SJSA1 (cell line): ENCODE results near the gene FBXL17. TPM values are rescaled to one million over a fixed set of nuclear protein-coding genes. Genes with fewer than 3 reads are reported as not detected.
"Not testable (repeated sequence)": the region's sequence is repeated elsewhere in the genome, so short reads cannot be mapped to it uniquely, and the experiment has no call there.

ENCODE experiments used
- DNase-seq, 2 experiments: peaks; one replicate each; pipeline ENCODE4 v3.0.0-alpha.2; 2015 to 2020; ENCODE audit warnings: low spot score in 2 of 2, low read depth in 1 of 2
- H3K27ac ChIP-seq: fragments of 250-450 bp; sonication (Bioruptor Pico); 2 replicates; pipeline ENCODE4 v1.5.1; 2020; ENCODE audit warnings: mild to moderate bottlenecking, moderate library complexity
- H3K27me3 ChIP-seq: fragments of 250-450 bp; sonication (Bioruptor Pico); replicated peaks from 2 replicates; pipeline ENCODE4 v1.5.1; 2020; ENCODE audit warnings: mild to moderate bottlenecking, moderate library complexity
- H3K36me3 ChIP-seq: fragments of 250-450 bp; sonication (Bioruptor Pico); 2 replicates; pipeline ENCODE4 v1.5.1; 2020; ENCODE audit warnings: mild to moderate bottlenecking
- H3K4me1 ChIP-seq: fragments of 250-450 bp; sonication (Bioruptor Pico); replicated peaks from 2 replicates; pipeline ENCODE4 v1.6.1; 2021; ENCODE audit warnings: mild to moderate bottlenecking
- H3K4me3 ChIP-seq: fragments of 250-450 bp; sonication (Bioruptor Pico); 2 replicates; pipeline ENCODE4 v1.5.1; 2020; ENCODE audit warnings: mild to moderate bottlenecking
- H3K9me3 ChIP-seq: fragments of 250-450 bp; sonication (Bioruptor Pico); replicated peaks from 2 replicates; pipeline ENCODE4 v1.5.1; 2020; ENCODE audit warnings: mild to moderate bottlenecking
- total RNA-seq: library from RNA; depleted of rRNA; stranded (reverse); fragments of >200 nt; shearing (Covaris generic); gene quantifications from 2 replicates; pipeline ENCODE4 v1.2.3, GENCODE V29; 2014

The FBXL17 gene
- total RNA-seq, 1 experiment from 2014 or later: 11.5 TPM

DNA sequence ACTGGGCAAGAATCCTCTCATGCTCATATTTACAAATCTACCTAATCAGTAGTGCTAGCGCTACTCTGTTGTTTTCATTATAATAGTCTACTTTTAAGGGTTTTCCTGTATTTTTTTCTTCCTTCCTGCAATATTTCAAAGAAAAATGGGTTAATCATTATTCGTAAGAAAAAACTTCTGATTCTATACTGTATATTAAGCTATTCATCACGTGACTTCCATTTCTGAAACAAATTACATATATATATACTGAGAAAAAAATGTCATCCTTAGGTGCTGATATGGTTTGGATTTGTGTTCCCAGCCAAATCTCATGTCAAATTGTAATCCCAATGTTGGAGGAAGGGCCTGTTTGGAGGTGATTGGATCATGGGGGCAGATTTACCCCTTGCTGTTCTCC lies 197.0 kb downstream of the FBXL17 start:
- H3K27ac ChIP-seq: no peak overlapping the region
- no peak for DNase-seq
- H3K27me3 ChIP-seq: no peaks in the 10 kb centered on the region
- H3K4me3 ChIP-seq: no peak overlapping the region
- H3K9me3 ChIP-seq: no peaks in the 10 kb centered on the region
- H3K36me3 ChIP-seq: no peaks in the 10 kb centered on the region
- no peaks in the 10 kb centered on the region for H3K4me1 ChIP-seq

DNA sequence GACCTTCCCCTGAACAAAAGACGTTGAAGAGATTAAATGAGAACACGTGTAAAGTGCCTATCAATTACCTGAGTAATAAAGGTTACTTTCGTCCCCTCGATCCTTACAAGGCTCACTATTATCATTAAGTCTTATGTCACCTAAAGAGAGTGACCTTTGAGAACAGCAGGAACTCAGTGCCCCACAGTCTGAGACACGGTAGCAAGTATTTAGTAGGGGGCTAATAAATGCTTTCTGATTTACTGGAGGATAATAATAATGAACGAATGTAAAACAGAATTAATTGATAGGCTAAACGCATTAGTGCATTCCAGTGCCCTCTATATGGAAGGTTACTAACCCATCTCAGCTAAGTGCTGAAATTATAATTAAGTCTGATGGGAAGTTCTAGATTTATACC lies 199.9 kb downstream of the FBXL17 start:
- DNase-seq: no peak
- H3K9me3 ChIP-seq: no peaks in the 10 kb centered on the region
- no peaks in the 10 kb centered on the region for H3K4me1 ChIP-seq
- H3K36me3 ChIP-seq: no peaks in the 10 kb centered on the region
- H3K4me3 ChIP-seq: no peak overlapping the region
- no peak overlapping the region for H3K27ac ChIP-seq
- no peaks in the 10 kb centered on the region for H3K27me3 ChIP-seq

- Histone ChIP-seq H3K4me1 (no peaks in the 10 kb centered on the region), H3K27ac (no peak overlapping the region), H3K4me3 (no peak overlapping the region), H3K36me3 (no peaks in the 10 kb centered on the region), H3K27me3 (no peaks in the 10 kb centered on the region), H3K9me3 (no peaks in the 10 kb centered on the region)
- no peak for DNase-seq
Observed at GRCh38 chr5:108174286-108174685, 207.6 kb downstream of the FBXL17 start.

DNA sequence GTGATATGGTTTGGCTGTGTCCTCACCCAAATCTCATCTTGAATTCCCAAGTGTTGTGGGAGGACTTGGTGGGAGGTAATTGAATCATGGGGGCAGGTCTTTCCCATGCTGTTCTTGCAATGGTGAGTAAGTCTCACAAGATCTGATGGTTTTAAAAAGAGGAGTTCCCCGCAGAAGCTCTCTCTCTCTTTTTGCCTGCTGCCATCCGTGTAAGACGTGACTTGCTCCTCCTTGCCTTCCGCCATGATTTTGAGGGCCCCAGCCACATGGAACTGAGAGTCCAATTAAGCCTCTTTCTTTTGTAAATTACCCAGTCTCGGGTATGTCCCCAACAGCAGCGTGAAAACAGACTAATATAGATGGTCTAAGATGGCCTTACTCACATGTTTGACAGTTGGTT lies 210.1 kb downstream of the FBXL17 start:
- no peak for DNase-seq
- no peak overlapping the region for H3K4me3 ChIP-seq
- no peaks in the 10 kb centered on the region for H3K36me3 ChIP-seq
- no peaks in the 10 kb centered on the region for H3K4me1 ChIP-seq
- no peaks in the 10 kb centered on the region for H3K9me3 ChIP-seq
- H3K27me3 ChIP-seq: no peaks in the 10 kb centered on the region
- no peak overlapping the region for H3K27ac ChIP-seq

- H3K4me3 ChIP-seq: no peak overlapping the region
- DNase-seq: no peak
- no peaks in the 10 kb centered on the region for H3K27me3 ChIP-seq
- H3K36me3 ChIP-seq: no peaks in the 10 kb centered on the region
- H3K4me1 ChIP-seq: no peaks in the 10 kb centered on the region
- no peak overlapping the region for H3K27ac ChIP-seq
- H3K9me3 ChIP-seq: no peaks in the 10 kb centered on the region
Observed at GRCh38 chr5:108168915-108169314, 213.0 kb downstream of the FBXL17 start.

GRCh38 chr5:108167174-108167573 lies 214.7 kb downstream of the FBXL17 start:
- H3K36me3 ChIP-seq: no peaks in the 10 kb centered on the region
- no peaks in the 10 kb centered on the region for H3K9me3 ChIP-seq
- no peaks in the 10 kb centered on the region for H3K27me3 ChIP-seq
- H3K27ac ChIP-seq: no peak overlapping the region
- no peak for DNase-seq
- H3K4me3 ChIP-seq: no peak overlapping the region
- H3K4me1 ChIP-seq: no peaks in the 10 kb centered on the region

- H3K9me3 ChIP-seq: no peaks in the 10 kb centered on the region
- H3K4me3 ChIP-seq: no peak overlapping the region
- no peak overlapping the region for H3K27ac ChIP-seq
- DNase-seq: no peak
- H3K27me3 ChIP-seq: no peaks in the 10 kb centered on the region
- H3K4me1 ChIP-seq: no peaks in the 10 kb centered on the region
- H3K36me3 ChIP-seq: no peaks in the 10 kb centered on the region
Observed at GRCh38 chr5:108164574-108164973, 217.3 kb downstream of the FBXL17 start.

DNA sequence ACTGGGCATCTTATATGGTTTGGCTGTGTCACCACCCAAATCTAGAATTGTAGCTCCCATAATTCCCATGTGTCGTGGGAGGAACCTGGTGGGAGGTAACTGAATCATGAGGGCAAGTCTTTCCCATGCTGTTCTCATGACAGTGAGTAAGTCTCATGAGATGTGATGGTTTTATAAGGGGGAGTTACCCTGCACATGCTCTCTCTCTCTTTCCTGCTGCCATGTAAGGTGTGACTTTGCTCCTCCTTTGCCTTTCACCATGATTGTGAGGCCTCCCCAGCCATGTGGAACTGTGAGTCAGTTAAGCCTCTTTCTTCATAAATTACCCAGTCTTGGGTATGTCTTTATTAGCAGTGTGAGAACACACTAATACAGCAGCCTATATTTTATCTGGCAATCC lies 229.0 kb downstream of the FBXL17 start:
- not testable (repeated sequence) for H3K27me3 ChIP-seq, H3K4me3 ChIP-seq, H3K27ac ChIP-seq, H3K36me3 ChIP-seq, H3K4me1 ChIP-seq, DNase-seq, H3K9me3 ChIP-seq

DNA sequence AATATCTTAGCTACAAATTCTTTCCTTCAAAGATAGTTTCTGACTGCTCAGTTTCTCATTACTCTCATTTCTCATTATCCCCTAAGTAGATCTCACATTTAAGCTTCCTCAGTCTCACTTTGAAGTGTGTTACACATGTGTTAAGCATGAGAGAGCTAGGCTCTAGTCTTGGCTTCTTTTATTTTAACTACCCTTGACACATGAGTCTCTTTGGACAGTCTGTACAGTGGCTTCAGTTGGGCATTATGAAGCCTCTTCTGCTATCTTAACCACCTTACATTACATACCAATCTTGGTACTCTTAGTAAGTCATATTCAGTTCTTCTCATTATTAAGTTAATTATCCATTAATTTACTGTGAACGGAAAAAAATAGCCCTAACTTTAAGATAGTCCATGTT lies 232.5 kb downstream of the FBXL17 start:
- H3K4me3 ChIP-seq: no peak overlapping the region
- H3K27ac ChIP-seq: no peak overlapping the region
- H3K4me1 ChIP-seq: no peaks in the 10 kb centered on the region
- no peaks in the 10 kb centered on the region for H3K36me3 ChIP-seq
- H3K9me3 ChIP-seq: no peaks in the 10 kb centered on the region
- no peak for DNase-seq
- no peaks in the 10 kb centered on the region for H3K27me3 ChIP-seq

- Histone ChIP-seq H3K4me3 (no peak overlapping the region), H3K9me3 (no peaks in the 10 kb centered on the region), H3K27ac (no peak overlapping the region), H3K4me1 (no peaks in the 10 kb centered on the region), H3K36me3 (no peaks in the 10 kb centered on the region), H3K27me3 (no peaks in the 10 kb centered on the region)
- peak in 1 of 2 experiments; percentile 9 for DNase-seq
Observed at GRCh38 chr5:108148715-108149139, 233.2 kb downstream of the FBXL17 start.

- Histone ChIP-seq H3K4me1 (no peaks in the 10 kb centered on the region), H3K36me3 (no peaks in the 10 kb centered on the region), H3K27ac (no peak overlapping the region), H3K27me3 (no peaks in the 10 kb centered on the region), H3K9me3 (no peaks in the 10 kb centered on the region), H3K4me3 (no peak overlapping the region)
- no peak for DNase-seq
Observed at GRCh38 chr5:108146222-108146621, 235.7 kb downstream of the FBXL17 start.

DNA sequence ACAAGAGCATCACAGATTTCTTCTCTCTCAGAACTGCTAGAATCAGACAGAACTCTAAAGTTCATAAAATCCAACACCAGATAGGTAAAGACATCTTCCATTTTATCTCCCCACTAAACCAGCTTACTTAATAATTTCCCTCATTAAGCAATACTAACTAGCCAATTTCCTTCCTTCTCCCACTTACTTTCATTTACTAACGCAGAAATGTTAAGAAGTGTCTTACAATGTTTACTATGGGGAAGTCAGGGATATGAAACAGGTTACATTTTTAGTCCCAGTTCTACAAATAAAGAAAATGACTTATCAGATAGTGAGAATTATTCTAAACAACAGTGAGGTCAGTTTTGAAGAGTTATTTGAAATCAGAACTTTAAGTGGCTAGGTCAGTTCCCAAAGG lies 236.5 kb downstream of the FBXL17 start:
- Histone ChIP-seq H3K27ac (no peak overlapping the region), H3K36me3 (no peaks in the 10 kb centered on the region), H3K4me1 (no peaks in the 10 kb centered on the region), H3K27me3 (no peaks in the 10 kb centered on the region), H3K4me3 (no peak overlapping the region), H3K9me3 (no peaks in the 10 kb centered on the region)
- no peak for DNase-seq

GRCh38 chr5:108144332-108144731 lies 237.6 kb downstream of the FBXL17 start:
- Histone ChIP-seq H3K9me3 (no peaks in the 10 kb centered on the region), H3K27me3 (no peaks in the 10 kb centered on the region), H3K4me3 (no peak overlapping the region), H3K36me3 (no peaks in the 10 kb centered on the region), H3K27ac (no peak overlapping the region), H3K4me1 (no peaks in the 10 kb centered on the region)
- no peak for DNase-seq

DNA sequence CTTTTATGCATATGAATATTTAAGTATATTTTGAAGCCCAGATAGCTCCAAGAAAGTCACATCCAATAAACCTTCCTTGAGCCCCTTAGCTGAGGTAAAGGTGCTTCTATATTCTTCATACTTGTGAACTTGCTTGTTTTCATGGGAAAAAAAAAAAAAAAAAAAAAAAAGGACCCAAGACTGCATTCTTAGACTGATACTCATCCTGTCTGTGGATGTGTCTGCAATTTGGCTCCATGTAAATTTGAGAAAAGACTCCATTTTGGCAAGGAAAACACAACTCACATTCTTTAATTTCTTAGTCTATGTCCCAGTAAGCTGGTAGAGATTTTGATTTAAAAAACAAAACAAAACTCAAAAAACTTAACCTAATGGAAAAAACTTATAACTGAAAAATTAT lies 238.3 kb downstream of the FBXL17 start:
- no peak for DNase-seq

GRCh38 chr5:108141676-108142075 lies 240.2 kb downstream of the FBXL17 start:
- Histone ChIP-seq H3K4me1 (no peaks in the 10 kb centered on the region), H3K36me3 (no peaks in the 10 kb centered on the region), H3K4me3 (no peak overlapping the region), H3K27ac (no peak overlapping the region), H3K27me3 (no peaks in the 10 kb centered on the region), H3K9me3 (no peaks in the 10 kb centered on the region)
- DNase-seq: no peak

More for the DNA sequence above, 238.3 kb downstream of the FBXL17 start:
- no peaks in the 10 kb centered on the region for H3K4me1 ChIP-seq
- no peak overlapping the region for H3K27ac ChIP-seq
- H3K36me3 ChIP-seq: no peaks in the 10 kb centered on the region
- no peaks in the 10 kb centered on the region for H3K27me3 ChIP-seq
- H3K9me3 ChIP-seq: no peaks in the 10 kb centered on the region
- H3K4me3 ChIP-seq: no peak overlapping the region
